Esophagus (tissue), 2 donors: Measurements from ENCODE around the gene AHNAK2. TPM values are rescaled to one million over a fixed set of nuclear protein-coding genes. Genes with fewer than 3 reads are reported as not detected.
"Not testable (repeated sequence)": the region's sequence is repeated elsewhere in the genome, so short reads cannot be mapped to it uniquely, and the experiment has no call there.

Source experiments
- H3K27ac ChIP-seq, 2 donors: one replicate each; pipeline ENCODE4 v1.5.1; 2013; ENCODE audit warnings: low read depth in 2 of 2, mild to moderate bottlenecking in 2 of 2, inconsistent platforms in 1 of 2, low read length in 1 of 2, moderate library complexity in 1 of 2
- H3K27me3 ChIP-seq, 2 donors: one replicate each; pipeline ENCODE4 v1.6.1; 2013; ENCODE audit warnings: low read length in 2 of 2, control low read depth in 1 of 2, mild to moderate bottlenecking in 1 of 2; ENCODE audit not compliant: insufficient read depth in 2 of 2, control insufficient read depth in 1 of 2
- H3K36me3 ChIP-seq, 2 donors: one replicate each; pipeline ENCODE4 v1.6.1; 2013; ENCODE audit warnings: low read length in 1 of 2; ENCODE audit not compliant: control insufficient read depth in 2 of 2, insufficient read depth in 2 of 2
- H3K4me1 ChIP-seq, 2 donors: one replicate each; pipeline ENCODE4 v1.6.1; 2013; ENCODE audit warnings: low read length in 1 of 2; ENCODE audit not compliant: control insufficient read depth in 2 of 2, insufficient read depth in 2 of 2
- H3K4me3 ChIP-seq, 2 donors: one replicate each; pipeline ENCODE4 v1.5.1; 2013; ENCODE audit warnings: low read length in 2 of 2, mild to moderate bottlenecking in 2 of 2, low read depth in 1 of 2, moderate library complexity in 1 of 2
- H3K9me3 ChIP-seq, 2 donors: one replicate each; pipeline ENCODE4 v1.6.1; 2013; ENCODE audit warnings: mild to moderate bottlenecking in 2 of 2, low read depth in 1 of 2, low read length in 1 of 2, moderate library complexity in 1 of 2; ENCODE audit not compliant: control insufficient read depth in 2 of 2, insufficient read depth in 1 of 2
- WGBS, 2 donors: extraction: QIAGEN DNeasy Blood & Tissue Kit; methylation state at CpG; one replicate each; pipeline ENCODE4 v1.1.7; 2013; 5-methylcytosine and 5-hydroxymethylcytosine counted together
- polyA plus RNA-seq, 2 donors: library from polyadenylated mRNA; stranded (reverse); fragments of 200-250 nt; gene quantifications; one replicate each; pipeline ENCODE4 v1.2.3, GENCODE V29; 2013
- donor health status: healthy with polysubstance abuse.
- donor health status: Bipolar disorder and iron deficiency.

The AHNAK2 gene
- polyA plus RNA-seq, 2 donors, result 67.4 to 104 TPM

DNA sequence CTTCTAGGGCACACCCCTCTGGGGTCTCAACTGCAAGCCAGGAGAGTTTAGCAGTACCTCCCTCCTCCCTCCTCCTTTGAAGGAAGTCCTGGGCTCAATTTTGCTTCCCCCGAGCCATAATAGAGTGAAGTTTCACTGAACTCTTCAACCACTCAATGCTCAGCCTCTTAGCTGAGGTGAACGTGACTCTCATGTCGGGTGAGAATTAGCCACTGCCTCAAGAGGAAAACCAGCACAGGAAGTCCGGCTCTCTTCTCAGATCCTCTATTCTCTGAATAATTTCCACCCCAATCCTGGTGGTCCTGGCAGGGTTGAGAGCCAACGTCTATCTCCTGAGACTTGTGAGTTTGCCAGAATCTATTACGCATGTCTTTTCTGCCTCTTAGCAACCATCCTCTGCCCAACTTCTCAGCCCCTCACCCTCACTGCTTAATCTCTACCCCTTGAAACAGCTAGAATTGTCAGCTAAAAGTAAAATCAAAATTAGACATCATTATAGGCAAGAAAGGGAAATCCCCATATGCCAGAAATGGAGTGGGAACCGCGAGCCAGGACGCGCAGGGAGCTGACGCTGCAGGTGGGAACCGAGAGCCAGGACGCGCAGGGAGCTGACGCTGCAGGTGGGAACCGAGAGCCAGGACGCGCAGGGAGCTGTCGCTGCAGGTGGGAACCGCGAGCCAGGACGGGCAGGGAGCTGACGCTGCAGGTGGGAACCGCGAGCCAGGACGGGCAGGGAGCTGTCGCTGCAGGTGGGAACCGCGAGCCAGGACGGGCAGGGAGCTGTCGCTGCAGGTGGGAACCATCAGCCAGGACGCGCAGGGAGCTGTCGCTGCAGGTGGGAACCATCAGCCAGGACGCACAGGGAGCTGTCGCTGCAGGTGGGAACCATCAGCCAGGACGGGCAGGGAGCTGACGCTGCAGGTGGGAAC, 73.3 kb downstream of the AHNAK2 start:
- not testable (repeated sequence) for H3K27me3 ChIP-seq, H3K9me3 ChIP-seq, H3K27ac ChIP-seq, H3K36me3 ChIP-seq, H3K4me3 ChIP-seq, H3K4me1 ChIP-seq
- 60 to 62% methylated on average over 37 to 38 of the region's 38 CpGs for WGBS, 2 donors

DNA sequence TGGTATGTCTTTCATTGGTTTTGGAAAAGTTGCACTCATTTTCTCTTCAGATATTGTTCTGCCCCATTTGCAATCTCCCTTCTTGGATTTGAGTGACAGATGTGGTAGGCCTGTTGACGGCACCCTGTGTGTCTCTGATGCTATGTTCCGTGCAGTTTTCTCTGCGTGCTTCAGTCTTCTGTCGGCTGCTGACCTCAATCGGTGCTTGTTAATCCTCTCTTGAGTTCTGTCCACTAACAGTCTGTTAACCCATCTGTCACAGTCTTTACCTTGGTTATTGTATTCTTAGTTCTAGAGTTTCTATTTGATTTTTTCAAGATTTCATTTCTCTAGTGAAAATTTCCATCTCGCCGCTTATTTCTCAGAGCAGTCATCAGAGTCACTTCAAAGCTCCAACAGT, 74.2 kb downstream of the AHNAK2 start:
- Histone ChIP-seq H3K36me3 (no peaks in the 10 kb centered on the region), H3K27me3 (no peaks in the 10 kb centered on the region), H3K4me1 (no peaks in the 10 kb centered on the region), H3K9me3 (no peaks in the 10 kb centered on the region), H3K4me3 (no peak overlapping the region), H3K27ac (no peak overlapping the region)
- 90 to 93% methylated on average over 7 of the region's 7 CpGs for WGBS, 2 donors

DNA sequence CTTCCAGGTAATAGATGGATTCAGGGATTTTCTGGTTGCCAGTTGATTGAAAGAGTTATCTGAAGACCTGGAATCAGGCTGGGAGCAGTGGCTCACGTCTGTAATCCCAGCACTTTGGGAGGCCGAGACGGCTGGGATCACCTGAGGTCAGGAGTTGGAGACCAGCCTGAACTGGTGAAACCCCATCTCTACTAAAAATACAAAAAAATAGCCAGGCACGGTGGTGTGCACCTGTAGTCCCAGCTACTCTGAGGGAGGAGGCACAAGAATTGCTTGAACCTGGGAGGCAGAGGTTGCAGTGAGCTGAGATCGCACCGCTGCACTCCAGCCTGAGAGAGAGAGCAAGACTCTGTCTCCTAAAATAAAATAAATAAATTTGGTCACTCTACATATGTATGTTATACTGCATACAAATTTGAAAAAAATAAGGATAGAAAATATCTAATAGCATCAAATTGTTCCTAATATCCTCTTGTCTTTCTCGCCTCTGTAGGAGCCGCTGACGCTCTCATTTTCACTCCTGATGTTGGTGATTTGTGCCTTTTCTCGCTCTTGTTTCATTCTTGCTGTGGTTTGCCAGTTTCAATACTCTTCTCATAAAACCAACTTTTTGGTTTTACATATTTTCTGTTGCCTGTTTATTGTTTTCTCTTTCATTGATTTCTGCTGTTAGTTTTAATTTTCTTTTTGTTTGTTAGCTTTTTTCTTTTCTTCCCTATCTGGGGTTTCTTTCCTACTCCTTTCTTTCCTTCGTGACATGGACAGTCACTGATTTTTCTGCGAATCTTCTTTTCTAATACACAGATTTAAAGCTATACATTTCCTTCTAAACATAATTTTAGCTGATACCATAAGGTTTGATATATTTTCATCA, 77.3 kb downstream of the AHNAK2 start:
- Histone ChIP-seq H3K27me3 (no peaks in the 10 kb centered on the region), H3K36me3 (no peaks in the 10 kb centered on the region), H3K9me3 (no peaks in the 10 kb centered on the region), H3K27ac (no peak overlapping the region), H3K4me3 (no peak overlapping the region), H3K4me1 (no peaks in the 10 kb centered on the region)
- WGBS, 2 donors, result 85 to 87% methylated on average over 12 of the region's 12 CpGs

DNA sequence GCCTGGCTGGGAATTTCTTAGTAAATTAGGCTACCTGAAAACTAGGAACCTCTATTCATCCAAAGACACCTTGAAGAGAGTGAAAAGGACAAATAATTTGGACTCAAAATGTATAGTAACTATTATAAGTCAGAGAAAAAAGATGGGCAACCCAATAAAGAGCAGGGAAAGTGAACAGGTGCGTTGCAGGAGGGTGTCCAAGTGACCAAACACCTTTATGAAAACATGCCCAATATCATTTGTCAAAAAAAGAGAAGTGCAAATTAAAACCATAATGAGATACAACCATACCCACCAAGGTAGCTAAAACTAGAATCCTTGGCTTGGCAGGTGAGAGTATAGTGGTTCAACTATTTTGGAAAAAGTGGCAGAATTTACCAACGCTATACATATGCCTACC, 78.4 kb downstream of the AHNAK2 start:
- H3K27ac ChIP-seq, result no peak overlapping the region
- no peaks in the 10 kb centered on the region for H3K27me3 ChIP-seq
- no peak overlapping the region for H3K4me3 ChIP-seq
- H3K9me3 ChIP-seq, result no peaks in the 10 kb centered on the region
- peaks cover 0 to 1% of the 10 kb centered on the region in 2 donors for H3K36me3 ChIP-seq
- peaks cover 0 to 1% of the 10 kb centered on the region in 2 donors for H3K4me1 ChIP-seq
- 37 to 43% methylated on average over 2 of the region's 2 CpGs for whole genome bisulfite sequencing, 2 donors

DNA sequence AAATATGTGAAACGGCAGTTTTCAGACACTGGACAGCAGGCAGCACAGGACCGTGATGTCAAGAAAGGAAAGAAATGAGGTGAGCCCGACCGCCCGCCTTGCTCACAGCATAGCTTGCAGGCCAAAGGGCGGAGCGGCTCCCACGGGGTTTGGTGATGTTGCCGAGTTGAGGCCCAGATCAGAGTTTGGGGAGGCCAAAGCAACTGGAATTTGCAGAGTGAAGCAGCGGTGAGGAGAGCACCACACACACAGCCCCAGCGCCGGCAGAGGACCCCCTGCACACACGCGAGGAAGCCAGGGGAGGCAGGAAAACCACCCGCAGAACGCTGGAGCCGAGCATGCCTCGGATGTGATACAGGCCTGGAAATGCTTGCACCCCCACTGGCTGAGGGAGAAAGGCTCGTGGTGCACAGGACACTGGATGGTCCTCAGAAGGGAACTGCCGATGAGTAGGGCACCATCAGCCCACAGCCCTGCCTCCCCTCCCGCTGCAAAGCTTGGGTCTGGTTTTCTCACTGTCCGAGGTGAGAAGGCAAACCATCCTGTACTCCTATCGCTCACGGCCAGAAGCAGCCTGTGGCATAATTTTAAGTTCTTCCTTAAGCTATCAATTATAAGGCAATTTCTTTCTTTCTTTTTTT, 79.2 kb downstream of the AHNAK2 start:
- peaks cover 0 to 8% of the 10 kb centered on the region in 2 donors for H3K36me3 ChIP-seq
- no peaks in the 10 kb centered on the region for H3K9me3 ChIP-seq
- no peak overlapping the region for H3K27ac ChIP-seq
- H3K27me3 ChIP-seq, result no peaks in the 10 kb centered on the region
- H3K4me1 ChIP-seq, result peaks cover 0 to 2% of the 10 kb centered on the region in 2 donors
- WGBS, 2 donors, result 76 to 77% methylated on average over 24 of the region's 24 CpGs
- no peak overlapping the region for H3K4me3 ChIP-seq

DNA sequence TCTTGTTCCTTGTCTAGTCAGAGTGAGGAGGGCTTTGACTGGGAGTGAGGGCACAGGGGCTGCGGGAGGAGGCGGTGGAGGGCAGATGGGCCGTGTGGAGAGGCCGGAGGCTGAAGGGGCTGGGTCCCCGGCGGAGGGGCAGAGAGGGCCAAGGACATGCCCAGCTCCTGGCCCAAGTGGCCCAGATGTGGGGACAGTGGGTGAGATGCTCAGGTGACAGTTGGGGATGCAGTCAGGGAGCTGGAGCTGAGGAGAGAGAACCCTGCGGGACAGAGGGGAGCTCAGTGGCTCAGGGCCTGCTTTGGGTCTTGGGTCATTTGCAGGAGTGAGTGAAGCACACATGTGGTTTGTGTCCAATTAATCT, 80.0 kb downstream of the AHNAK2 start:
- WGBS, 2 donors, result 94 to 96% methylated on average over 7 of the region's 7 CpGs
- Histone ChIP-seq H3K36me3 (peaks cover 0 to 14% of the 10 kb centered on the region in 2 donors), H3K27ac (no peak overlapping the region), H3K4me1 (peaks cover 0 to 2% of the 10 kb centered on the region in 2 donors), H3K9me3 (no peaks in the 10 kb centered on the region), H3K27me3 (no peaks in the 10 kb centered on the region), H3K4me3 (no peak overlapping the region)

DNA sequence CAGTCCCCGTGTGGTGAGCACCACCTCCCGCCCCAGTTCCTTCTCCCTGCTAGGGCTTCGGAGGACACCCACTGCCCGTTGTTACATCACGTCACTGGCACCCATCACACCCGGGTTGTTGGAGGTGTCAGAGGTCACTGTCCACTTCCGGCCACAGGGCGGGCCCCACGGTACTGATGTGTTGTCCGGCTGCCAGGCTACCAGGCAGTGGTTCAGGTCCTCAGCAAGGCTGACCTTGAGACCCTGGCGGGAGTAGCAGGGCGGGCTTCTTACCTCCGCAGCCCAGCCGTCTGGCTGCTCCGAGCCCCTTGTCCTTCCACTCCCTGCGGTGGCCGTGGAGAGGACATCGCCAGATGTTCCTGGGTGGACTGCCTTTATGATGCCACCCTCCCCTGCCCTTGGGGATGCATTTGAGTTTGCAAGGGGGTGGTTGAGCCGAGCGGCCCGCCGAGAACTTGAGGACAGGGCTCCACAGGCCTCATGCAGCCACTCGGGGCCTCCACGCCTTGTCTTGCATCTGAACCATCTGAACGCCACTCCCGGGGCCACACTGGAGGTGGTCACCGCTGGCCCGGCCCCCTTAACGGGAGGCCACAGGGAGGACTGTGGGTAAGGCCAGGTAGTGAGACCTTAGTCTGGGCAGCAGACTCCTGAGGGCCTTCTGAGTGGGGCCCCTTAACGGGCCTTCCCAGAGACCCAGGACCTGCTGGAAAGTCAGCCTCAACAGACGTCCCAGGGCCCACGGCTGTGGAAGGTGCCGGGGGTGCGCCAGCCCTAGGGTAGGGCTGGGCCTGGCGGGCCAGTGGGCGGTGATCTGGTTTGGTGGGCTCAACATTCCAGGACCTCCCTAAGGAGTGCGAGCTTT, 80.6 kb downstream of the AHNAK2 start:
- 80 to 85% methylated on average over 37 of the region's 37 CpGs for WGBS, 2 donors

DNA sequence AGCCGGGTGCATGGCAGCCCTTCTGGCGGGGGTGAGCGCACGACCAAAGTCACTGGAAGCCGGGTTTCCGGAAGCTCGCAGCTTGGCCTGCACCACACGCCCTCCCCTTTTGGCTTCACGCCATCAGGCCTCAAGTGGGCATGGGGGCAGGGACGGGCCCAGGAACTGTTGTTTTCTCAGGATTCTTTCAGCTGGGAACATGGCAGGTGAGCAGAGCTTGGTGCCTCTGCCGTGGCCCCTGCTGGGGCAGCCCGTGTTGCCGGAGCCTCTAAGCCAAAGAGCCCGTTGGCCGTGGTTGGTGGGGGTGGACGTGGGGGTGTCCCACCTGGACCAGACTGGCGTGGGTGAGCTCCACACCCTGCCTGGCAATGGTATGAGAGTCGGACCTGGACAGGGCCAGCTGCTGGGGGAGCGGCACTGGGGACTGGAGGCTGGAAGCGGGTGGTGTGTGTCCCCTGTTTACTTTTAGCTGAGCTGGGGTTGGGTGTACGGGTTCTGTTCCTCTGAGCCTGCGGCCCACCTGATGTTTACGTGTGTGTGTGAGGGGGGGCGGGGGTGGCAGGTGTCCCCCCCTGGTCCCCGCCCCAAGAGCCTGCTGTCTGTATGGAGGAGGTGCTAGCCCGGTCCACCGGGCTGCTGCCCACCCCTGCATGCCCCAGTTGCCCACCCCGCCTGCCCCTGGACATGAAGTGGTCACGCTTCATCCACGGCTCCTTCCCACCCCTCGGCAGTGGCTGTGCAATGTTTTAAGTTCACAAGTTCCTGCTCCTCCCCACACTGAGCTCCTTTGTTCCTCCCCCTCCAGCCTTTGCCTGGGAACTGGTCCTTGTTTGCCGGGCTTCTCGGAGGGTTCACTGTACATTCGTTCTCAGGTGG, 82.2 kb downstream of the AHNAK2 start:
- Histone ChIP-seq H3K27me3 (no peaks in the 10 kb centered on the region), H3K9me3 (no peaks in the 10 kb centered on the region), H3K4me3 (no peak overlapping the region), H3K36me3 (peaks cover 0 to 19% of the 10 kb centered on the region in 2 donors), H3K4me1 (peaks cover 0 to 2% of the 10 kb centered on the region in 2 donors), H3K27ac (peak overlapping the region in 1 of 2 donors; percentile 38)
- 46 to 55% methylated on average over 34 of the region's 34 CpGs for WGBS, 2 donors

More for the DNA sequence above, 80.6 kb downstream of the AHNAK2 start:
- Histone ChIP-seq H3K36me3 (peaks cover 0 to 19% of the 10 kb centered on the region in 2 donors), H3K4me3 (no peak overlapping the region), H3K27ac (no peak overlapping the region), H3K4me1 (peaks cover 0 to 2% of the 10 kb centered on the region in 2 donors), H3K9me3 (no peaks in the 10 kb centered on the region), H3K27me3 (no peaks in the 10 kb centered on the region)
